Stimulated activated CD4-positive, alpha-beta T cell treated with anti-CD3 and anti-CD28 coated beads, Interleukin-4, amount 100 ng/mL, for 48 hours (primary cell): ENCODE measurements around the gene GANAB.
"Not testable (repeated sequence)": the region's sequence is repeated elsewhere in the genome, so short reads cannot be mapped to it uniquely, and the experiment has no call there.

ENCODE experiments used
- DNase-seq, 2 donors: peaks; one replicate each; pipeline ENCODE4 v3.0.0-alpha.2; 2020; ENCODE audit warnings: low read depth in 2 of 2

GANAB gene

DNA sequence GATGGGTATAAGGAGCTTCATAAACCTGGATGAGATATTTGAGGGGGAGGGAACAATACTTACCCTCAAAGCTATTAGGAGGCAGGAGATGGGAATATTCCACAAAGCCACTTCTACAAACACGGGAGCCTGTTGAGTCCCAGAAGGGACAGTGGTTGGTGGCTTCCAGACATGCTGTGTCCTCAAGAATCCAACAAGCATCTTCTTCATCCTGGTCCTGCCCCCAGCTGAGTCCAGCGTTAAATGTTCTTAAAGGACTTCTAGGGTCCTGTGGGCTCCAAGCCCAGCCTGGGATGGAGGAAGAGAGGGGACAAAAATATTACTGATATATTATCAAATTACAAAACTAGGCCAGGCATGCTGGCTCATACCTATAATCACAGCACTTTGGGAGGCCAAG is 21.0 kb upstream of the GANAB start:
- no peak for DNase-seq

DNA sequence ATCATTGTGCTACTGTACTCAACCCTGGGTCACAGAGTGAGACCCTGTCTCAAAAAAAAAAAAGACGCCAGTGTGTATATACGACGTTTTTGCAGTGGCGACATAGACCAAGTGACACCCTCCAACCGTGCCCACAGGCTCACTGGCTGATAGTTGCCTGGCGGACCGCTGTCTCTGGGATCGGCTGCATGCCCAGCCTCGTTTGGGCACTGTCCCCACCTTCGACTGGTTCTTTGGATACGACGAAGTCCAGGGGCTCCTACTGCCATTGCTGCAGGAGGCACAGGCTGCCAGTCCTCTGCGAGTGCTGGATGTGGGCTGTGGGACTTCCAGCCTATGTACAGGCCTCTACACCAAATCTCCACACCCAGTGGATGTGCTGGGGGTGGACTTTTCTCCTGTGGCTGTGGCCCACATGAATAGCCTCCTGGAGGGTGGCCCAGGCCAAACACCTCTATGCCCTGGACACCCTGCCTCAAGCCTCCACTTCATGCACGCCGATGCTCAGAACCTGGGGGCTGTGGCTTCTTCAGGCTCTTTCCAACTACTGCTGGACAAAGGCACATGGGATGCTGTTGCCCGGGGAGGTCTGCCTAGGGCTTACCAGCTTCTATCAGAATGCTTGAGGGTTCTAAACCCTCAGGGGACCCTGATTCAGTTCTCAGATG is 20.0 kb upstream of the GANAB start:
- DNase-seq = no peak

DNA sequence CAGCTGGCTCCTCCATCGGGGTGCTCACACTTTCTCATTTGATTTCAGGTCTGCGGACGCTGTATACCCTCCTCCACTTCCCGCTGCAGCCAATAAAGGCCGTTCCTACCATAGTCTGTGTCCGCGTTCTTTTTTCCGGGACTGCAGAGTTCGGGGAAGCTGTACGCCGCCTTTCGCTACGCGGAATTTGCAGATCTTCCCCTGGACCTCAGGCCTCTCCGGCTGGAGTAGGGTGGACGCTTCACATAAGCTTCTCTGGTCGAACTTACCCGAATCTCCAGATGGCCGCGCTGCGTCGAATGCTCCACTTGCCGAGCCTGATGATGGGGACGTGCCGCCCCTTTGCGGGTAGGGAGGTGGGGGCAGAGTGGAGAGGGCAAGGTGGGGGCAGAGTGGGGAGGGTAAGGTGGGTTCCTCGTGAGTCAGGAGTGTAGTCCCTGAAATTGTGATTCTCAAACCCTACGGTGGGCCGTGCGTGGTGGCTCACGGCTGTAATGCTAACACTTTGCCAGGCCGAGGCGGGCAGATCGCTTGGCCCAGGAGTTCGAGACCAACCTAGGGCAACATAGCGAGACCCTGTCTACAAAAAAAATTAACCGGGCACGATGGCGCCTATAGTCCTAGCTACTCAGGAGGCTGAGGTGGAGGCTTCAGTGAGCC is 19.3 kb upstream of the GANAB start:
- DNase-seq = peak; percentile 27 to 44

DNA sequence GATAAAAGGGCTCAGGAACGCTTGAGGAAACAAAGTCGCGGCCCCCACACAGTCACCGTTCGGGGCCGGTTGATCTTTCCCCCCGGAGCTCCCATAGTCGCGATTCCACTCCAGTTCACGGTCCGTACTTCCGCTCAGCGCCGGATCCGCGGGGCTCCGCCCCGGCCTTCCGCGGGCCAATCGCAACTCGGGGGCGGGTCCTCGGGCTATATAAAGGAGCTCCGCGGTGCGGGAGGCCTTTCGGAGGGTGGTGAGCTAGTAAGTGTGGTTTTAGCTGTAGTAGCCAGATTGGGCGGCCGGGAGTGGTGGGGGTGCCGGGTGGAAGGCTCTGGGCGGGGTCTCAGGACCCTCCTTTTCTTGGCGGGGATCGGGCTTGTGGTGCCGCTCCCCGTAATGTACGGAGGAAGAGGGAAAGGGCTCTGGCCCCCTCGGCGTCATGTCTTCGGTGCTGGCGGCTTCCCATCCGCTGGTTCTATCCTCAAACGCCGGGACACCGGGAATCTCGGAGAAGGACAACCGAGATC is 18.7 kb upstream of the GANAB start, which contains the start of the genes C11orf98 and CSKMT:
C11orf98 (minus strand) TSS at position 136 of the 524 bp plus-strand sequence; CDS start at position 95, 41 bp downstream.
CSKMT (plus strand) TSS at position 238 of the 524 bp plus-strand sequence. CDS start 568 bp downstream, outside the sequence.
- DNase-seq = peak; percentile 93 to 95

DNA sequence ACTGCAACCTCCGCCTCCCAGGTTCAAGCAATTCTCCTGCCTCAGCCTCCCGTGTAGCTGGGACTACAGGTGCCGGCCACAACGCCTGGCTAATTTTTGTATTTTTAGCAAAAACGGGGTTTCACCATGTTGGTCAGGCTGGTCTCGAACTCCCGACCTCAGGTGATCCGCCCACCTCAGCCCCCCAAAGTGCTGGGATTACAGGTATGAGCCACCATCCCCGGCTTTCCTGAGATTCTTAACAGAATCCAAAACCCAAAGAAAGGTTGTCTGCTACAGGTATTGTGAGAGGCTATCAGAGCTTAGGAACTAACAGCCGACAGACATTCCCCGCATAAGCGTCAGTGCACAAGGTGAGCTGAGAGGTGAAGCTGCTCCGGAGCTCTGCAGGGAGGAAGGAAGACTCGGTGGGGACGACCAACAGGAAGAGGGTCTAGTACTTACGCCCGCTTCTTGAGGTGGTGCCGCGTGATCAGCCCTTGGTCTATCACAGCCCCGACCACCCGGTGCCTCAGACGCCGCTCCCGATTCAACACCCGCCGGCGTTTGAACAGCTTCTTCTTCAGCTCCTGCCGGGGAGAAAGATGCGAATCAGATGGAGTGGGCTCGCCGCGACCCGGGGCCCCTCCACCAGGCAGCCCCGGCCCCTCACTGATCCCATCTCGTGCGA is 18.1 kb upstream of the GANAB start:
- peak; percentile 28 to 38 for DNase-seq

DNA sequence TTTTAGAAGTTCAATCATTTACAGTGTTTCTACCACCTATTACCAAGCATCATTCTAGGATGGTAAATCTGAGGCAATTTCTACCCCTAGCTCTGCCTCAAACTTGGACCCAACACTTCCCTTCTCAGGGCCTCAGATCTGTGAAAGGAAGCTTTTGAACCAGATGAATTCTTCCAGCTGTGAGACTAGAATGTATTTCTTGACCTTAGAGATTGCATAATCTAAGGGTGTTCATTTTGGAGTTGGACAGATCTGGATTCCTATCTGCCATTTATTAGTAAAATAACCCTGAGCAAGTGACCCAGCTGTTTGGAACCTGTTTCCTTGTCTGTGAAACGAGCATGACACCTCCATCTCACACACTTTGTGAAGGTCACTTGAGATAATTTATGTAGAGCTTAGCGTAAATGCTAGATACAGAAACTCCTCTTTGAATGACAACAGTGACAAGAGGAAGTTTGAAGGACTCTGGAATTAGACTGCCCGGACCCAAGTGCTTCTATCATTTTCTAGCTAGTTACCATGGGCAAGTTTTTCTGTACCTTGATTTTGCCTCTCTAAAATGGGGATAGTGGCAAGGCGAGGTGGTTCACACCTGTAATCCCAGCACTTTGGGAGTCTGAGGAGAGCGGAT is 10.5 kb upstream of the GANAB start:
- DNase-seq = no peak

DNA sequence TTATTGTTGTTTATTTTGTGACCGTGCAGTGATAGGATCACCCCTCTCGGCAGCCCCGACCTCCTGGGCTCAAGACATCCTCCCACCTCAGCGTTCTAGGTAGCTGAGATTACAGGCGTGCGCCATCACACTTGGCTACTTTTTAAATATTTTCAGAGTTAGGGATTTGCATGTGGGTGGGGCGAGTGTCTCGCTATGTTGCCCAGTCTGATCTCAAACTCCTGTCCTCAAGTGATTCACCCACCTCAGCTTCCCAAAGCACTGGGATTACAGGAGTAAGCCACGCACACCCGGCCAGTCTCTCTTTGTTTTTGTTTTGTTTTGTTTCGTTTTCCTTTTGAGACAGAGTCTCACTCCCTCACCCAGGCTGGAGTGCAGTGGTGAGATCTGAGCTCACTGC is 7.9 kb upstream of the GANAB start:
- no peak for DNase-seq

DNA sequence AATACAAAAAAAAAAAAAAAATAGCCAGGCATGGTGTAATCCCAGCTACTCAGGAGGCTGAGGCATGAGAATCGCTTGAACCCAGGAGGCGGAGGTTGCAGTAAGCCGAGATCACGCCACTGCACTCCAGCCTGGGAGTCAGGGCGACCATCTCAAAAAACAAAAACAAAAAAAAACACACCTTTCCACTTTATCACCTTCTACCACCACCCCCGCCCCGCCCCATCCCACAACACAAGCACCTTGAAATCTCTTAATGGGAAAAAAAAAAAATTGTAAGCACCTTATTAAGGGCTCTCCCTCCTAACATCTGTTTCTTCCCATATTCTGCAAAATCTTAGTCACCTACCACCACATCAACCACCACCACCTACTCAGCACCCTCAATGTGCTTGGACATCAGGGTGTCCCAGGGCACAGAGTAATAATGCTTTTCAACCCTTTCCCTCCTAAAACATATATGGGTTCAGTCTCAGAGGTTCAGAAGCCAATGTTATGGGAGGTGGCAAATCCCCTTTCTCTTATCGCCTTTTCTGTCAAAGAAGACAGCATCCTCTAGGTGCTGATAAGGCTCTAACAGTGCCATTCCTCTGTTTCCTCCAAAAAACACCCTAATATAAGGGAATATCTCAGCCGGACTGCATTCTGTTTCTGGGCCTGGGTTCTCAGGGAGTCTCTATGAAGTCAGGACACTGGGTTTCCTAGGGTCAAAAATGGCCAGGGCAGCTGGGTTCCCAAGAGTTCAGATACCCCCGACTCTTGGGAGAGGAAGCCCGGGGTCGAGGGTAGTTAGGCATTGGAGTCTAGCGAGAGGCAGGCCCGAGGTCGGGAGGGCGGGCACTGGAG is 6.0 kb upstream of the GANAB start:
- DNase-seq = no peak

DNA sequence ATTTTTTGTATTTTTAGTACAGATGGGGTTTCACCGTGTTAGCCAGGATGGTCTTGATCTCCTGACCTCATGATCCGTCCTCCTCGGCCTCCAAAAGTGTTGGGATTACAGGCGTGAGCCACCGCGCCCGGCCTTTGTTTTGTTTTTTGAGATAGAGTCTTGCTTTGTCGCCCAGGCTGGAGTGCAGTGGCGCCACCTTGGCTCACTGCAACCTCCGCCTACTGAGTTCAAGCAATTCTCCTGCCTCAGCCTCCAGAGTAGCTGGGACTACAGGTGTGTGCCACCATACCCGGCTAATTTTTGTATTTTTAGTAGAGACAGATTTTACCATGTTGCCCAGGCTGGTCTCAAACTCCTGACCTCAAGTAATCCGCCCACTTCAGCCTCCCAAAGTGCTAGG is 3.9 kb upstream of the GANAB start:
- not testable (repeated sequence) for DNase-seq

DNA sequence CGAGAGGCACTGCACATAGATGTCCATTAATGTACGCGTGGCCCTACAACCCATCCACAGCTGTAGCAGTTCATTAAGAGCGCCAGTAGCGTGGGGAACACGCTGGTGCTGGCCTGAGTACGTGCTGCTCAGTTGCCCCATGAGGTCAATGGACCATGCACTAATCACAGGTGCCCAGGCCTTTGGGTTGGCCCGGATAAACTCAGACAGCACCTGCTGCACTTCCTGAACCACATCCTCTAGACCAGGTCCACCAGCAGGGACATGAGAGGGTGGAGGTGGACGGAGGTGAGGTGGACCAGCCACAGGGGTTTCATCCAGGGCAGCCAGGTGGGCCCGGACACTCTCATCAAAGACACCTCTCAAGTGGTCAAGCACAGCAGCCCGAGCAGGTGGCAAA is 3.1 kb upstream of the GANAB start:
- DNase-seq = no peak

DNA sequence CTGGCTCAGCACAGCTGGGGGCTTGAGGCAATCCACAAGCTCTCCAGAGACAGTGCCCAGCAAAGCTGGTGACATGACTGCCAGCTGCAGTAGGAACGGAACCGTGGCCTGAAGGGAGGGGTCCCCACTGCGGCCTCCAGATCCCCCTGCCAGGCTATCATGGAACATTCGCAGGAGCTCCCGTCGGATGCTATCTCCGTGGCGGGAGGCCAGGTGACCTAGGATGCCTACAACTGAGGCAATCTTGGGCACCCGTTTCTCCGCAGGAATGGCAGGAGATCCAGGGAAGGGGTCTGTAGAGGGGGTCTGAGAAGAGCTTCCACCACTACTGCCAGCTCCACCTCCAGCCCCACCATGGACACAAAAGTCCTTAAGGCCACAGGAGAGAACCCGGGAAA is 2.6 kb upstream of the GANAB start:
- DNase-seq = no peak

DNA sequence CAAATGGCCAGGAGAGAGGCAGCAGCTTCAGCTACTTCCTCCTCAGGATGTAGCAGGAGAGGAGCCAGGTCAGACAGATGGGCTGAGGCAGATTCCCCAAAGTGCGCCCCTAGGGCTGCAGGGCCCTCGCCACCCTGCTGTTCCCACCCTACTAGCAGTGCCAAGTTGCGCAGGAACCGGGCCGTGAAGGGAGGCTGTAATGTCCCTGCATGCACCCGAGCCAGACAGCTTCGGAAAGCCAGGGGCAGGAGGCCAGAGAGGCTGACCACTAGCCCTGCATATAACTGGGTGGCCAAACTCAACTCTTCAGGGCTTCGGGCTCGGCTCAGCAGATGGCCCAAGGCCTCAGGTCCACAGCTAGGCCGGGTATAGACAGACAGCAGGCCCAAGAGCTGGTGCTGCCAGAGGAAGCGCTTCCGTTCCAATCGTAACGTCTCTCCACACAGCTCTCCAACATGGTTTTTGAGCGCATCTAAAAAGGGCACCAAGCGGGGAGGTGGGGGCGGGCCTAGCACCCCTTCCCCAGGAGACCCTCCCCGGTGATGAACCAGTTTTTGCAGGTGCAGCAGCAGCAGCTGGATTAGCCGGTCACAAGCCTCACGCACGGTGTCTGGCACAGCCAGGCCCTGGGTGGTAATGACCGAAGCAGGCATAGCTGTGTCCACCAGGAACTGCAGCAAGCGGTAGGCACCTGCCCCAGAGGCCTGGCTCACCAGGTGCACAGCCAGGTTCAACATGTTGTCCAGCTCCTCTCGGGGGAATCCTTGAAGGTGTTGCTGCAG is 2.0 kb upstream of the GANAB start:
- no peak for DNase-seq

DNA sequence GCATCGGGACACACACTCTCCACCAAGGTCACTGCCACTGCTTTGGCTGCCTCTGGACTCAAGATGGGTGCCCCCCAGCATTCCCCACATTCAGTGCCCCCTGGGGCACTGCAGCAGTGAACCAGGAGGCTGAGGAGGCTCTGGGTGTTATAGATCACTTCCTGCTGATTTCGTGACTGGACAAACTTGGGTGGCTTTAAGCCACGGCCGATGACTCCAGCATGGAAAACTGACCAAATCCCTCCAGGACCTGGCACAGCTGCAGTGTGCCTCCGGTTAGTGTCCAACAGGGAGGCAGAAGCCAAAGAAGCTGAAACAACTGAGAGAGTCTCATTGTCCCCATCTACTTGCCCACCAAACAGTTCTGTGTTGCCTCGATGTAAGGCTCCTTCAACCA is 1.2 kb upstream of the GANAB start:
- no peak for DNase-seq

DNA sequence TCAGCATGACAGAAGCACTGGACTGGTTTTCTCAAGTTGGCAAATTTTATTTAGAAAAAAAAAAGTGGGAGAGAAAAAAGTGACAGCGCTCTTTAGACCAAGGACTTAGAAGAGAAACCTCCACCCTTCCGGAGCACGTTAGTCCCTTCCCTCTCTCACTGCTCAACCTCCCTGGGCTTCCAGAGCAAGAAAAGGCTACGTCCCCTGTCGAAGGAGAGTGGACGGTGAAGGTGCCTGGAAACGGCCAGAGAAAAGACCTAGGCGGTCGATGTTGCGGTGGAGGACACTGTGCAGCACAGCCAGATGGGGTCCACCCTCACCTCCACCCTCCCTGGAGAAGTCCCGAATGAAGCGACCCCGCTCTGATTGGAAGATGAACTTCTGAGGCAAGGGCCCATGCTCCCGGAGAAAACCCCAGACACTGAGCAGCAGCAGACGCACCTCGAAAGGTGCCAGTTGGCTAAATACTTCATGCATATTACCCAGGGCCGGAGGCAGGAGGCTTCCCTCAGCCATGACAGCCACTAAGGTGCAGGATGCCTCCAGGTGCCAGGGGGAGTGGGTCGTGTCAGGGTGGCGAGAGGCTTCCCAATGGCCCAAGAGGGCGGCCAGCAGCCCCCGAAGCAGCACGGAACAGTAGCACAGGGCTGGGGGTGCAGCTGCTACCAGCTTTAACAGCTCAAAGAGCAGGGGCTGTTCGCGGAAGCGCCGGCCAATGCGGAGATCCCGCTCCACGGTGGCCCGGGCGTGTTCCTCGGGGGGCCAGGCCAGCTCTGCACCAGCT is 604 bp upstream of the GANAB start:
- DNase-seq = no peak

DNA sequence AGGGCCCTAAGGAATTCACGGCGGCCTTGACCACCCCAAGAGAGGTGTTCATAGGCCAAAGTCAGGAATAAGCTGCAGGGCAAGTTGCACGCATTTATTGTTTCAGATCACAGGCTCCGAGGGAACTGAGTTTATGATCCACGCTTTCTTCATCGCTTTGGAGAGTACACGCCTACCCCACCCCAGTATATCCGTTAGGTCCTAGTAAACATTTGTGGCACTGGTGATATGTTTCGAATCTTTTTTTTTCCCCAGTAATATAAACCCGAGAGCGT is 805 bp downstream of the GANAB start:
- no peak for DNase-seq

DNA sequence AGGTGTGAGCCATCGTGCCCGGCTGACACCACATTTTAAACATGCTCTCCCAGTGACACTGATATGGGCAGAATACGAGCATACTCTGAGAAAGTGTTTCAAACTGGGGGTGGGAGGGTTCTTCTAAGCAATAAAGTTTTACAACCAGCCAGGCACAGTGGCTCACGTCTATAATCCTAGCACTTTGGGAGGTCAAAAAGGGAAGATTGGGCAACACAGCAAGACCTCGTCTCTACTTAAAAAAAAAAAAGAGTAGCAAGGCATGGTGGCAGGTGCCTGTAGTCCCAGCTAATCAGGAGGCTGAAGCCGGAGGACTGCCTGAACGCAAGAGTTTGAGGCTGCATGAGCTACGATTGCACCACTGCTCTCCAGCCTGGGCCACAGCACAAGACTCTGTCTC is 2.2 kb downstream of the GANAB start:
- DNase-seq = no peak

DNA sequence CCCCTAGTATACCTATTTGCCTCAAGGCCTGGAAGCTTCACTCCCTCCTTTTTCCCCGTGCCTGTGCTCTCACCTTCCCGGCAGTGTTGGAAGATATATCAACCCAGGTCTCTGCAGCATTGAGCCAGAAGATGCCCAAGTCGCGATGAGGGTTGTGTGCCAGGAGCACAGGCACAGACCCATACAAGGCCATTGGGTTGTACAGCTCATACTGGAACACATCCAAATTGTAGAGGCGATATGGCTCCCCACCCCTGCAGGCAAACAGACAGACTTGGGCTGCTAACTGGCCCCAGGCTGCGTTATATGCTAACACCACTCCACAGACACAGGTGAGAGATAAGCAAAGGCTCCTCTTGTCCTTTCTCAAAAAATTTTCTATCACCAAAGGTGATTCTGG is 13.9 kb downstream of the GANAB start:
- DNase-seq = no peak

DNA sequence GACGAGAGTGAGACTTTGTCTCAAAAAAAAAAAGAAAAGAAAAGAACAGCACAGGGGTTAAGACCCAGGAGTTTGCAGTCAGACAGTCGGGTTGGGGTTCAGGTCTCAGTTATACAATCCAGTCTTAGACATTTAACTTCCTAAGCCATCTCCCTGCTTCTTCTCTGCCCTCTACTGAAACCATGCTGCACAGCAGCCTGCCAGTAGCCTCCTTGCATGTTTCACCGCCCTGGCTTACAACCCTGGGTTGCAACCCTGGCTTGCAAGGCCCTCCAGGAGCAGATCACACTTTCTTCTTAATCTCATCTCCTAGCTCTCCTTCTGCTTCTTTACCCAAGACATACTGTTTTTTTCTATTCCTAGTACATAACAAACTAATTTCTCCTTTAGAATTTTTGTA is 18.7 kb downstream of the GANAB start:
- no peak for DNase-seq

DNA sequence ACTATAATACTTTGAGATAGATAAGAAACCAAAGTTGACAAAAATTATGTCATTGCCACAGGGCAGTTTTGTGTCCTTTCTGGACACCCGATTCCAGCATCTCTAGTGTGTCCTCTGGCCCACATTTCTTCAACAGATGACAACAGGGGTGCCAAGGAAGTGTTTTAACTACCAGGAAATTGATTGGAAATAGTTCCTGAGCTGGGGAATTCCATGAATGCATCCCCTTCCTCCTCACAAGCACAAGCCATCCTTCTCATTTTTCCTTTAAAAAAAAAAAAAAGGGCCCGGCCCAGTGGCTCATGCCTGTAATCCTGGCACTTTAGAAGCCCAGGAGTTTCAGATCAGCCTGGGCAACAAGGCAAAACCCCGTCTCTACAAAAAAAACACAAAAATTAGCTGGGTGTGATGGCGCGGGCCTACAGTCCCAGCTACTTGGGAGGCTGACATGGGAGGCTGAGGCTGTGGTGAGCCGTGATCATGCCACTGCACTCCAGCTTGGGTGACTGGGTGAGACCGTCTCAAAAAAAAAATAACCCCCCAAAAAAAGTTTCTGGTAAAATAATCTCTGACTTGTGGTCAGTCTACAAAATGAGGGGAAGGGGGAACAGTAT is 23.8 kb downstream of the GANAB start:
- DNase-seq = no peak
